NCI-H524 treated with DMSO at 0.1 percent for 48 hours (cell line): ENCODE measurements around the gene ATP6V1E1.

Experiments used
- DNase-seq: peaks from one replicate; lab custom pipeline; 2025; lab: John Stamatoyannopoulos, UW

Gene ATP6V1E1

GRCh38 chr22:17633998-17634323, 5.4 kb upstream of the ATP6V1E1 start:
- no peak for DNase-seq

- DNase-seq: no peak
These were observed 4.9 kb upstream of the ATP6V1E1 start for GRCh38 chr22:17633217-17633997.

- DNase-seq: no peak
These were observed 2.6 kb upstream of the ATP6V1E1 start for GRCh38 chr22:17631076-17631565.

GRCh38 chr22:17629641-17630040, 1.1 kb upstream of the ATP6V1E1 start:
- DNase-seq: no peak

GRCh38 chr22:17629173-17629489, 582 bp upstream of the ATP6V1E1 start:
- no peak for DNase-seq

- no peak for DNase-seq
These were observed 566 bp downstream of the ATP6V1E1 start for GRCh38 chr22:17627961-17628405.

GRCh38 chr22:17613280-17613679, 15.3 kb downstream of the ATP6V1E1 start:
- DNase-seq: no peak

GRCh38 chr22:17612057-17612456, 16.5 kb downstream of the ATP6V1E1 start:
- DNase-seq: no peak

- no peak for DNase-seq
These were observed 20.5 kb downstream of the ATP6V1E1 start for GRCh38 chr22:17607891-17608521.

- DNase-seq: no peak
These were observed 22.1 kb downstream of the ATP6V1E1 start for GRCh38 chr22:17606496-17606895.

GRCh38 chr22:17603668-17604067, 24.9 kb downstream of the ATP6V1E1 start:
- no peak for DNase-seq

GRCh38 chr22:17601031-17601430, 27.5 kb downstream of the ATP6V1E1 start:
- DNase-seq: no peak

- DNase-seq: no peak
These were observed 30.2 kb downstream of the ATP6V1E1 start for GRCh38 chr22:17598318-17598717.

- no peak for DNase-seq
These were observed 31.3 kb downstream of the ATP6V1E1 start for GRCh38 chr22:17597217-17597616.

- no peak for DNase-seq
These were observed 32.3 kb downstream of the ATP6V1E1 start for GRCh38 chr22:17596226-17596625.

- no peak for DNase-seq
These were observed 36.3 kb downstream of the ATP6V1E1 start for GRCh38 chr22:17592201-17592600.

- no peak for DNase-seq
These were observed 38.0 kb downstream of the ATP6V1E1 start for GRCh38 chr22:17590586-17590985.

- DNase-seq: no peak
These were observed 38.7 kb downstream of the ATP6V1E1 start for GRCh38 chr22:17589810-17590375.

GRCh38 chr22:17588606-17589005, 39.9 kb downstream of the ATP6V1E1 start:
- no peak for DNase-seq

GRCh38 chr22:17587629-17588028, 40.9 kb downstream of the ATP6V1E1 start:
- peak; percentile 59 for DNase-seq

- DNase-seq: no peak
These were observed 41.6 kb downstream of the ATP6V1E1 start for GRCh38 chr22:17586831-17587440.

- no peak for DNase-seq
These were observed 45.4 kb downstream of the ATP6V1E1 start for GRCh38 chr22:17583151-17583550.

- DNase-seq: no peak
These were observed 46.9 kb downstream of the ATP6V1E1 start for GRCh38 chr22:17581631-17582030.
